ENCODE results near the gene RGS3. TPM values are rescaled to one million over a fixed set of nuclear protein-coding genes. Genes with fewer than 3 reads are reported as not detected.

RGS3 gene
- total RNA-seq, 1 experiment from 2014 or later: 16.6 TPM

DNA sequence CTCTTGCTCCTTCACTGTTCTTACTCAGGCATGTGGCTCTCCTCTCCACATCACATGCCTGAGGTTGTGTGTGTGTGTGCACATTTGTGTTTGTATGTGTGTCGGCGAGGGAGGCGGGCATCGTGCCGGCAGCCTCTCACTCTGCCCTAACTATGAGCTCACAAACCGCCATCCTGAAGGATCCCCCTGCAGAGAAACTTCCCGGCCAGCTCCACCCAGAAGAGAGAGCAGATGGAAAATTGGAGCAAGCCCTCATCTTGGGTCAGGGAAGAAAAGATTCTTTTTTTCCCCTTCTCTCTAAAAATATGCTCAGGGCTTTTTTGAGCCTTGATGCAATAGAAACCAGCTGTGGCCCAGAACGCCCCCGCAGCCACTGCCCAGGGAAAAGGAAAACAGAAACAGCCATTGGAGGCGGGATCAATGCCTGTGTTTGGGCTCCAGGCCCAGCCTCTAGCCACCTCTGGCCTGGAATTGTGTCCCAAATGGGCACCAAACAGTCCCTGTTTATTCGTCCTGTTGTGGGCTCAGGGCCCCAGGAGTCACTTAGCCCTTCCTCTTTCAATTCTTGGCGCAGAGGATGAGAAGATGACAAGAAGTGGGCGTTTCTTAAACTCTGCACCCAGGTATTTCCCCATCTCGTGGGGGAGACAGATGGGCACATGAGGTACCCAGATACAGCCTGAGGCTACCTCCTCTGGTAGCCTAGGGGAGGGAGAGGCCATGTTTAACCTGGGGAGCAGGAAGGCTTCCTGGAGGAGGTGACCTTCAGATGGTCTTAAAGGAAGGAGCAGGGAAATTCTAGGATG, 151.5 kb downstream of the RGS3 start:
- Mint-ChIP-seq H3K27ac (no peak overlapping the region), H3K36me3 (no peaks in the 10 kb centered on the region), H3K4me1 (peaks cover 22% of the 10 kb centered on the region), H3K27me3 (ENCODE audit: low read depth) (no peaks in the 10 kb centered on the region), H3K9me3 (no peaks in the 10 kb centered on the region), H3K4me3 (no peak overlapping the region)
- ChIA-PET POLR2A (no interaction called here), CTCF (interaction anchor here (1.2 to 2.9 kb wide), 2 partner anchors 23 to 40 kb away, joined by 6 to 10 read pairs; no protein-coding TSS in a partner anchor)
- ATAC-seq (no peak), DNase-seq (ENCODE audit: low spot score) (no peak)
- no peak for TF ChIP-seq CREM (CRISPR knock-in tag; IDR thresholded peaks at IDR 0.05)

GRCh38 chr9:113616116-113616515, 152.6 kb downstream of the RGS3 start:
- H3K4me1 Mint-ChIP-seq: peaks cover 22% of the 10 kb centered on the region

More at GRCh38 chr9:113616116-113616515, 152.6 kb downstream of the RGS3 start:
- H3K36me3 Mint-ChIP-seq: no peaks in the 10 kb centered on the region
- H3K4me3 Mint-ChIP-seq: no peak overlapping the region
- CTCF ChIA-PET: interaction anchor here (0.6 to 1.4 kb wide), 7 partner anchors 9 to 52 kb away, joined by 3 to 8 read pairs (median 4); no protein-coding TSS in a partner anchor
- no peaks in the 10 kb centered on the region for H3K27me3 Mint-ChIP-seq (ENCODE audit: low read depth)
- no peaks in the 10 kb centered on the region for H3K9me3 Mint-ChIP-seq
- ATAC-seq: no peak
- no peak for DNase-seq (ENCODE audit: low spot score)
- POLR2A ChIA-PET: interaction anchor here (0.9 kb wide), 1 partner anchor 22 kb away, joined by 3 read pairs; no protein-coding TSS in a partner anchor
- no peak for TF ChIP-seq TCF7 (CRISPR knock-in tag; IDR thresholded peaks at IDR 0.05; ENCODE audit: low read depth)
- TF ChIP-seq E2F5 (CRISPR knock-in tag; IDR thresholded peaks at IDR 0.05): no peak
- no peak for TF ChIP-seq JUN (CRISPR knock-in tag; IDR thresholded peaks at IDR 0.05)
- no peak for TF ChIP-seq NR1H2 (CRISPR knock-in tag; IDR thresholded peaks at IDR 0.05)
- no peak for TF ChIP-seq HMGXB4 (CRISPR knock-in tag; IDR thresholded peaks at IDR 0.05)
- no peak for TF ChIP-seq KAT7 (CRISPR knock-in tag; IDR thresholded peaks at IDR 0.05; ENCODE audit: borderline replicate concordance)
- TF ChIP-seq SMAD3 (CRISPR knock-in tag; IDR thresholded peaks at IDR 0.05; ENCODE audit: borderline replicate concordance): no peak
- TF ChIP-seq NFYB (CRISPR knock-in tag; conservative IDR thresholded peaks at IDR 0.05; ENCODE audit: low read depth): no peak
- no peak for TF ChIP-seq ZNF281 (CRISPR knock-in tag; IDR thresholded peaks at IDR 0.05)
- TF ChIP-seq RELA (CRISPR knock-in tag; IDR thresholded peaks at IDR 0.05; ENCODE audit: borderline replicate concordance): no peak
- TF ChIP-seq SP1 (CRISPR knock-in tag; conservative IDR thresholded peaks at IDR 0.05): no peak
- no peak for TF ChIP-seq MXD4 (CRISPR knock-in tag; IDR thresholded peaks at IDR 0.05; ENCODE audit: borderline replicate concordance)
- no peak for TF ChIP-seq JAZF1 (CRISPR knock-in tag; IDR thresholded peaks at IDR 0.05)
- TF ChIP-seq, protein P1, sequence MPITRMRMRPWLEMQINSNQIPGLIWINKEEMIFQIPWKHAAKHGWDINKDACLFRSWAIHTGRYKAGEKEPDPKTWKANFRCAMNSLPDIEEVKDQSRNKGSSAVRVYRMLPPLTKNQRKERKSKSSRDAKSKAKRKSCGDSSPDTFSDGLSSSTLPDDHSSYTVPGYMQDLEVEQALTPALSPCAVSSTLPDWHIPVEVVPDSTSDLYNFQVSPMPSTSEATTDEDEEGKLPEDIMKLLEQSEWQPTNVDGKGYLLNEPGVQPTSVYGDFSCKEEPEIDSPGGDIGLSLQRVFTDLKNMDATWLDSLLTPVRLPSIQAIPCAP (CRISPR knock-in tag; IDR thresholded peaks at IDR 0.05): no peak
- H3K27ac Mint-ChIP-seq: no peak overlapping the region
